Measurements from ENCODE around the gene IGF2.

IGF2 gene

GRCh38 chr11:2139123-2139521 lies at the start of gene IGF2:
Gene IGF2 (minus strand): TSS chr11:2139389. CDS start chr11:2135523, 3,866 bp downstream.
- no peak for TF ChIP-seq GATA2 (IDR thresholded peaks at IDR 0.05; ENCODE audit: low read depth, low read length)
- no peak for TF ChIP-seq GATA3 (IDR thresholded peaks at IDR 0.05; ENCODE audit: low read depth, low read length)

DNA sequence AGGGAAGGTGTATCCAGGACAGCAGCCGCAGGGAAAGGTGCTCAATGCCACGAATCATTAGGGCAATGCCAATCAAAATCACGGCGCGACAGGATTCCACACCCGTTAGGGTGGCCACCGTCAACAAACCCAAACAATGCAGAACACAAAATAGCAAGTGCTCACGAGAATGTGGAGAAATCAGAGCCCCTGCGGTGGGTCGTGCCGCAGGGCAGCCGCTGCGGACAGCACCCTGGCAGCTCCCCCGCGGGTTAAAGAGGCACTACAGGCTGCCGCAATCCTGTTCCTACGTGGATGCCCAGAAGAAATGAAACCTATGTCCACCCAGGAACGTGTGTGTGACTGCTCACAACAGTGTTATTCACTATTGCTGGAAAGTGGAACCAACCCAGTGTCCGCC lies 49.6 kb upstream of the IGF2 start:
- TF ChIP-seq GATA2 (IDR thresholded peaks at IDR 0.05; ENCODE audit: low read depth, low read length), result no peak
- no peak for TF ChIP-seq GATA3 (IDR thresholded peaks at IDR 0.05; ENCODE audit: low read depth, low read length)

GRCh38 chr11:2187280-2187707 lies 48.1 kb upstream of the IGF2 start:
- TF ChIP-seq GATA3 (IDR thresholded peaks at IDR 0.05; ENCODE audit: low read depth, low read length) (no peak), GATA2 (IDR thresholded peaks at IDR 0.05; ENCODE audit: low read depth, low read length) (no peak)

DNA sequence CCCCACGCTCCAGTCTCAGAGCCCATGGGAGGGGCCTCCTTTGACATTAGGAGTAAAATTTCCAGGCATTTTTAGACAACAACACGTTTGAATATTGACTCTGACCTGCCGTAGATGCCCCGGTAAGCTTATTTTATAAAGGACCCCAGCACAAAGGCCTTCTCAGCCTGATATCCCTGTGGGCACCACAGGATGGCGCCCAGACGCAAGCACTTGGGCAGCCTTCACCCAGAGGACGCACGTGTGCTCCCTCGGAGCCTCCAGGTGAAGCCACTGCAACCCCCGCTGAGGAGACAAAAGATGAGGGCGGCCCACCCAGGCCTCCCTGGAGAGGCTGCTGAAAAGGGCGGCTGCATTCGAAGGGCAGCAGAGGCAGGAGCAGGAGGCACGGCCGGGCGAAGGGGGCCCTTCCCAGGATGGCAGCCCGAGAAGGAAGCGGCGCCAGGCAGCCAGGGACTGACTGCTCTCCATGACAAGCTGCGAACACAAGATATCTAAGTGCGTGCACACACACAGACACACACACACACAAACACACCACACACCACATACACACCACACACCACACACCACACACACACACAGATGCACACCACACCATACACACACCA lies 47.6 kb upstream of the IGF2 start:
- no peak for TF ChIP-seq GATA2 (IDR thresholded peaks at IDR 0.05; ENCODE audit: low read depth, low read length)
- no peak for TF ChIP-seq GATA3 (IDR thresholded peaks at IDR 0.05; ENCODE audit: low read depth, low read length)

DNA sequence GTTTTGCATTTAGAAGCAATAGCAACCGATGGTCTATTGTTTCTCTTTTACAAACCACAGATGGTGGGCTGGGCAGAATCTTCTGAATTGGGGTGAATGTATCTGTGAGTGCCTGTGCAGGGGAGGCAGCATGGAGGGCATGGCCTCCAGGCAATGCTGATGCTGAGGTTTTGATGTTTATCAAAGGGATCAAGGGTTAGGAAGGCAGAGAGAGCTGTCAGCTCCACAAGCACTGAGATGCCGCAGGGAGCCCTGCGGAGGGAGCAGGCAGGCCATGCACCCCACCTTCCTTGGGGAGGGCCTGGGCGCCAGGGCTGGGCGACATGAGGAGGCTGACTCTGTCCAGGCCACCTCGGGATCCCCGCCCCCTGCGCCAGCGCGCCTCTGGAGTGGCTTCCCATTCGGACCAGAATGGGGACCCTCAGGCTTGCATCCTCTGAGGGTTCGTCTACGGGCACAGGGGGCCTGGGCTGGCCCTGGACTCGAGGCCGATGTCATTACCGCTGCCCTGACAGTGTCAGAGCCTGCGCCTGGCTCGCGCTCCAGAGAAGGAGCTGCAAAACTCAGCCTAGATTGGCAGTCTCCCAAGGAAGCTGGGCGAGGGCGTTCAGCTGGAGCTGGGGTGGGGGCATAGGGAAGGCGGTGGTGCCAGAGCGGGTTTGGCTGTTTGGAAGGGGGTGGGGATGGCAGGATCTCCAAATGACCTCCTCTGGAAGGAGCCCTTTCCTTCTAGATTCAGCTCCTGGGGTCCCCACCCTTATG lies 46.3 kb upstream of the IGF2 start:
- TF ChIP-seq GATA3 (IDR thresholded peaks at IDR 0.05; ENCODE audit: low read depth, low read length) (no peak), GATA2 (IDR thresholded peaks at IDR 0.05; ENCODE audit: low read depth, low read length) (peak; percentile 90)

DNA sequence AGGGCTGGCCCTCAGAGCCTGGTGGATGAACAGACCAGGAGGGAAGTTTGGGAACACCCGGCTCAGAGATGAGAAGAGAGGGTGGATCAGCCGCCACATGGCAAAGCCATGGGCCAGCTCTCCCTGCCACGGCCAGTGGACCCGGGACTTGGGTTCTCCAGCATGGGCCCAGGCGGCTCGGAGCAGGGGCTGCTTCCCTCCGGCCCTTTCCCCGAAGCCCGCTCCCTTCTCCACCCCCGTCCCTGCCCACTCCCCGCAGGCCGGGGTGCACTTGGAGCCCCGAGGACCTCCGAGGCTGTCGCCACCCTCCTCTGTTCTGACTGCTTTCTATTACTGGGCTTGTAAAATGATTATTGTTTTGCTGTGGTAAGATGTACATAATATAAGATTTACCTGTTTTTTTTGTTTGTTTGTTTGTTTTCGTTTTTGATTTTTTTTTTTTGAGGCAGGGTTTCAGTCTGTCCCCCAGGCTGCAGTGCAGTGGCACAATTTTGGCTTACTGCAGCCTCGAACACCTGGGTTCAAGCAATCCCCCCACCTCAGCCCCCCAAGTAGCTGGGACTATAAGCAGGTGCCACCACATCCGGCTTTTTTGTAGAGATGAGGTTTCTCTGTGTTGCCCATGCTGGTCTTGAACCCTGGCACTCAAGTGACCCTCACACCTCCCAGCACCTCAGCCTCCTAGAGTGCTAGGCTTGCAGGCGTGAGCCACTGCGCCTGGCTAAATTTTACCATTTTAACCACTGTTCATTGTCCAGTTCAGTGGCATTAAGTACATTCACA lies 43.7 kb upstream of the IGF2 start:
- TF ChIP-seq GATA2 (IDR thresholded peaks at IDR 0.05; ENCODE audit: low read depth, low read length) (no peak), GATA3 (IDR thresholded peaks at IDR 0.05; ENCODE audit: low read depth, low read length) (no peak)

- TF ChIP-seq GATA3 (IDR thresholded peaks at IDR 0.05; ENCODE audit: low read depth, low read length) (no peak), GATA2 (IDR thresholded peaks at IDR 0.05; ENCODE audit: low read depth, low read length) (no peak)
These were observed 42.9 kb upstream of the IGF2 start for GRCh38 chr11:2182075-2182474.

DNA sequence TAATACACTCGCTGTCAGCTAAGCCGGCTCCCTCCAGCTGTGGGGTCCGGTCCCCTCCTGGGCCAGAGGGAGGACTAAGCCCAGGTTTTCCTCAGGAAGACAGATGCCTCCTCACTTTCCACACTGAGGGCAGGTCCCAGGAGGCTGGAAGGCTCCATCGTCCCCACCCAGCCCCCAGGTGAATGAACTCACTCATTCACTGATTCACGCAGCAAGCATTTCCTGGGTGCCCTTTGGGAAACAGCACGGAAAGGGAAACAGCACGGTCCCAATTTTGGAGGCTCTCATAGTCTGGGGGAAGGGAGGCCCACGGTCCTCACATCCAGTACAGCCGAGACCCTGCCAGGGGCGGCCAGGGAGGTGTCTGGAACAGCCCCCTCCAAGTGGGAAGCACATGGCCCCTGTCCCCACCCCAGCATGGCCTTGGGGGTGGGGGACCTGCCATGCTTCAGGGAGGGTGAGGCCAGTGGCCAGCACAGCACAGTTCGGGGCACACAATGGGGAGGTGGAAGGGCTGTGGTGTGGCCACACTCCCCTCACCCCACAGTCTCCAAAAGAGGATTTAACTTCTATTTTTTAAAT lies 41.7 kb upstream of the IGF2 start:
- TF ChIP-seq GATA2 (IDR thresholded peaks at IDR 0.05; ENCODE audit: low read depth, low read length) (no peak), GATA3 (IDR thresholded peaks at IDR 0.05; ENCODE audit: low read depth, low read length) (no peak)

DNA sequence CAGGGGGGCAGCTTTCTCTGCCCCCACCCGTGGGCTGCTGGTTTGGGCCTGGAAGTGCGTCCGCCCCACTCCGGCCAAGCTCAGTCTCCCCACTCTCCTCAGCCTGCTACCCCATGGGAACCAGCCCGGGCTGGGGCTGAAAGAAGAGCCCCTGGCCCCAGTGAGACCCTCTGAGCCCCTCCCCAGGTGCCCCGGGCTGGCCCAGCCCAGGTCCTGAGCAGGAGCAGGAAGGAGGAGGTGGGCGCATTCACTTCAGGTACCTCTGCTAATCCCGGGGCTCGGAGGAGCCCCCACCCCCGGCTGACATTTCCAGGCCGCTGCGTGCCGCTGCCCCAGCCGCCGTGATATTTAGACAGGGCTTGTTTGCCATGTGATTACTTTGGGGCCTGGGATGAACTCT lies 41.2 kb upstream of the IGF2 start:
- no peak for TF ChIP-seq GATA3 (IDR thresholded peaks at IDR 0.05; ENCODE audit: low read depth, low read length)
- TF ChIP-seq GATA2 (IDR thresholded peaks at IDR 0.05; ENCODE audit: low read depth, low read length), result no peak

DNA sequence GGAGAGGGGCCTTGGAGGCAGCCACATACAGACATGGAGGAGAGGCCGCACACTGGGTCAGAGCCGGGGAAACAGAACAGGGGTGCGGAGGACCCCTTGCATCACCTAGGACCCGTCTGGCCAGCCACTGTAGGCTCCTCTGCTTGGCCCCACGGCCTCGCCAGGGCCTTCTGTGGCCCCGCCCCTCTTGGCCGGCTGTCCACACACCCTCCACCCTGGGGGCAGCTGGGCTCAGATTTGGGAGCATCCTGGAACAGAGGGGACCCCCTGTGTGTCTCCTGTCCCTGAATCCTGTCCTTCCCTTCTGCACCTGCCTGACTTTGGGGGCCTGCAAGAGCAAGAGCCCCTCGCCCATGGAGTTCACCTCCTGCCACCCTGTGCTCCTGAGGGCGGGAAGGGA lies 40.3 kb upstream of the IGF2 start:
- no peak for TF ChIP-seq GATA2 (IDR thresholded peaks at IDR 0.05; ENCODE audit: low read depth, low read length)
- TF ChIP-seq GATA3 (IDR thresholded peaks at IDR 0.05; ENCODE audit: low read depth, low read length), result no peak

DNA sequence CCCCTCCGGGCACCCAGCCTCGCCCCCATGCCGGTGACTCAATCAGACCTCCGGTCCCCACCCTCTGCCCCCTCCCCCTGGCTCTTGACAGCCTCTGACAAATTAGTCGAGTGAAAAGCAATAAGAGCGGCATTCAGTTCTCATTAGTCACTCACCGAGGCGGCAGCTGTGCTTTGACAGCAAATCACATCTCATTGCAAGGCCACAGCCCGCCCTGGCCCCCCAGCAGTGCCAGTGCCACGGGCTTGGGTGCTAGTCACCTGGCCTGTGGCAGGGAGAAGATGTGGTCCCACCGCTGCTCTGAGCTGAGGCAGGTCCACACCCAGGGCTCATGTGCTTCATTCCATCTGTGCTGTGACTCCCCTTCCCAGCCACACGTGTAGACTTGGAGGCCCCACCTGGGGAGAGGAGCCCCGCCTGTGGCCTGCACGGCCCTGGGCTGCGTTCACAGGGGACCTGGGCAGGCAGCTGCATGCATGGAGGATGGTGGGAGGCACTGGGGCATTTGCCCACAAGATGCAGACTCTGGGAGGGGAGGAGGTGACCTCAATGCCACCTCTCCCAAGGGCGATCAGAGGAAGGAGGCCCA lies 39.8 kb upstream of the IGF2 start:
- TF ChIP-seq GATA3 (IDR thresholded peaks at IDR 0.05; ENCODE audit: low read depth, low read length) (no peak), GATA2 (IDR thresholded peaks at IDR 0.05; ENCODE audit: low read depth, low read length) (no peak)

GRCh38 chr11:2177076-2177475 lies 37.9 kb upstream of the IGF2 start:
- TF ChIP-seq GATA3 (IDR thresholded peaks at IDR 0.05; ENCODE audit: low read depth, low read length) (no peak), GATA2 (IDR thresholded peaks at IDR 0.05; ENCODE audit: low read depth, low read length) (no peak)

GRCh38 chr11:2176389-2176900 lies 37.3 kb upstream of the IGF2 start:
- TF ChIP-seq GATA2 (IDR thresholded peaks at IDR 0.05; ENCODE audit: low read depth, low read length) (no peak), GATA3 (IDR thresholded peaks at IDR 0.05; ENCODE audit: low read depth, low read length) (no peak)

DNA sequence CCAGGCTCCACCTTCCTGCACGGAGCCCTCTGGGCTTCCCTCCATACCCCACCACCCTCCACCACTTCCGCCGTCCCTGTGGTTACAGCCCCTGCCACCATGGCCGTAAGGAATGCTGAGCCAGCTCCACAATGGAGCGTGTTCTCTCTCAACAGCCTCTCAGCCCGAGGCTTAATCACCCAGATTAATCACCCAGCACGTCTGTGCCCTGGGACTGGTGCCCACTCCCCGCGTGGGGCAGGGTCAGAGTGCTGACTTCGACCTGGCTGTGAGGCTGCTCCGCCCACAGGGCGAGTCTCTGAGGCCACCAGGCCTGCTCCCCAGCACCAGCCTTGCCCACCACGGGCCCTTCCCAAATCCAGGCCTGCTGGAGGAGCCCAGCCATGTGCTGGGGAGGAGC lies 36.5 kb upstream of the IGF2 start:
- TF ChIP-seq GATA2 (IDR thresholded peaks at IDR 0.05; ENCODE audit: low read depth, low read length), result no peak
- TF ChIP-seq GATA3 (IDR thresholded peaks at IDR 0.05; ENCODE audit: low read depth, low read length), result no peak
